Liver (tissue), 9 donors: ENCODE measurements around the gene PRIMA1. TPM values are rescaled to one million over a fixed set of nuclear protein-coding genes. Genes with fewer than 3 reads are reported as not detected.

ENCODE experiments used
- DNase-seq: peaks from one replicate; pipeline ENCODE4 v3.0.0-alpha.2; 2017; ENCODE audit warnings: low spot score
- H3K27ac ChIP-seq, 2 donors: one replicate each; pipeline ENCODE4 v1.7.0; 2013; ENCODE audit warnings: inconsistent platforms in 2 of 2, low read length in 2 of 2, control low read depth in 1 of 2, low read depth in 1 of 2, mild to moderate bottlenecking in 1 of 2
- H3K27me3 ChIP-seq, 4 donors: one replicate each; pipeline versions ENCODE4 v1.6.1 to v1.7.0; 2013; ENCODE audit warnings: low read length in 3 of 4, inconsistent platforms in 1 of 4, mild to moderate bottlenecking in 1 of 4, moderate library complexity in 1 of 4; ENCODE audit not compliant: control insufficient read depth in 4 of 4, insufficient read depth in 4 of 4
- H3K36me3 ChIP-seq, 4 donors: one replicate each; pipeline versions ENCODE4 v1.6.1 to v1.7.0; 2013; ENCODE audit warnings: low read length in 3 of 4, mild to moderate bottlenecking in 3 of 4, low read depth in 1 of 4, moderate library complexity in 1 of 4; ENCODE audit not compliant: control insufficient read depth in 4 of 4, insufficient read depth in 3 of 4
- H3K4me1 ChIP-seq, 4 donors: one replicate each; pipeline versions ENCODE4 v1.6.1 to v1.7.0; 2013; ENCODE audit warnings: low read length in 3 of 4, mild to moderate bottlenecking in 3 of 4, moderate library complexity in 1 of 4; ENCODE audit not compliant: control insufficient read depth in 4 of 4, insufficient read depth in 4 of 4
- H3K4me3 ChIP-seq, 3 donors: one replicate each; pipeline versions ENCODE4 v1.6.1 to v1.7.0; 2013; ENCODE audit warnings: low read length in 3 of 3, control low read depth in 1 of 3, low read depth in 1 of 3, mild to moderate bottlenecking in 1 of 3
- H3K9ac ChIP-seq, 2 donors: one replicate each; pipeline ENCODE4 v1.7.0; 2013; ENCODE audit warnings: low read length in 2 of 2, mild to moderate bottlenecking in 2 of 2, moderate library complexity in 2 of 2, control low read depth in 1 of 2, low read depth in 1 of 2
- H3K9me3 ChIP-seq, 4 donors: one replicate each; pipeline versions ENCODE4 v1.6.1 to v1.7.0; 2013; ENCODE audit warnings: low read length in 3 of 4; ENCODE audit not compliant: control insufficient read depth in 4 of 4
- ATF3 ChIP-seq: IDR thresholded peaks from 2 replicates; pipeline ENCODE4 v1.6.1; 2016; ENCODE audit warnings: antibody characterized with exemption
- CTCF ChIP-seq: fragments of 150-350 bp; IDR thresholded peaks from 2 replicates; pipeline ENCODE4 v1.5.1; 2017; ENCODE audit warnings: improper control_type of control experiment, low read depth, low read length; ENCODE audit not compliant: missing input control
- EGR1 ChIP-seq, 2 donors: IDR thresholded peaks; 2 replicates each; pipeline ENCODE4 v1.6.1; 2016 to 2018; ENCODE audit warnings: antibody characterized with exemption in 2 of 2, low read depth in 2 of 2
- FOXA1 ChIP-seq: IDR thresholded peaks from 2 replicates; pipeline ENCODE4 v1.6.1; 2016; ENCODE audit warnings: antibody characterized with exemption
- FOXA2 ChIP-seq: IDR thresholded peaks from 2 replicates; pipeline ENCODE4 v1.6.1; 2016; ENCODE audit warnings: antibody characterized with exemption
- GABPA ChIP-seq, 2 donors: IDR thresholded peaks in 1 of 2; conservative IDR thresholded peaks in 1 of 2; 2 replicates each; pipeline ENCODE4 v1.6.1; 2016; ENCODE audit warnings: antibody characterized with exemption in 2 of 2, mild to moderate bottlenecking in 1 of 2, moderate library complexity in 1 of 2
- HNF4G ChIP-seq: IDR thresholded peaks from 2 replicates; pipeline ENCODE4 v1.6.1; 2016; ENCODE audit warnings: antibody characterized with exemption
- JUND ChIP-seq, 2 donors: IDR thresholded peaks; 2 replicates each; pipeline ENCODE4 v1.6.1; 2016; ENCODE audit warnings: antibody characterized with exemption in 2 of 2
- MAX ChIP-seq: IDR thresholded peaks from 2 replicates; pipeline ENCODE4 v1.6.1; 2016; ENCODE audit warnings: antibody characterized with exemption
- NR2F2 ChIP-seq: IDR thresholded peaks from 2 replicates; pipeline ENCODE4 v1.6.1; 2016; ENCODE audit warnings: antibody characterized with exemption
- RAD21 ChIP-seq, 2 donors: IDR thresholded peaks; 2 replicates each; pipeline ENCODE4 v1.6.1; 2016; ENCODE audit warnings: antibody characterized with exemption in 2 of 2, mild to moderate bottlenecking in 2 of 2
- REST ChIP-seq: IDR thresholded peaks from 2 replicates; pipeline ENCODE4 v1.6.1; 2016; ENCODE audit warnings: antibody characterized with exemption, mild to moderate bottlenecking
- RXRA ChIP-seq, 2 donors: IDR thresholded peaks; 2 replicates each; pipeline ENCODE4 v1.6.1; 2017 to 2018; ENCODE audit warnings: antibody characterized with exemption in 2 of 2, mild to moderate bottlenecking in 1 of 2
- SP1 ChIP-seq: IDR thresholded peaks from 2 replicates; pipeline ENCODE4 v1.6.1; 2018; ENCODE audit warnings: antibody characterized with exemption, mild to moderate bottlenecking
- TAF1 ChIP-seq: conservative IDR thresholded peaks from 2 replicates; pipeline ENCODE4 v1.6.1; 2016; ENCODE audit warnings: antibody characterized with exemption, mild to moderate bottlenecking
- YY1 ChIP-seq: IDR thresholded peaks from 2 replicates; pipeline ENCODE4 v1.6.1; 2016; ENCODE audit warnings: antibody characterized with exemption, mild to moderate bottlenecking
- ZBTB33 ChIP-seq: IDR thresholded peaks from 2 replicates; pipeline ENCODE4 v1.6.1; 2016; ENCODE audit warnings: antibody characterized with exemption
- WGBS: extraction: QIAGEN DNeasy Blood & Tissue Kit; methylation state at CpG from one replicate; pipeline ENCODE4 v1.1.7; 2013; 5-methylcytosine and 5-hydroxymethylcytosine counted together
- polyA plus RNA-seq, 2 donors: library from polyadenylated mRNA; stranded (reverse) in 1 of 2; unstranded in 1 of 2; fragments of 200-250 nt in 1 of 2; fragments of >200 nt in 1 of 2; fragmentation: Nextera tagmentation in 1 of 2; extraction: Ambion mirVana in 1 of 2; gene quantifications; one replicate each; pipeline versions ENCODE4 v1.2.1 to v1.2.3, GENCODE V29; 2013 to 2015
- total RNA-seq, 2 donors: library from RNA; depleted of rRNA; stranded (reverse); fragments of >200 nt; gene quantifications; one replicate each; pipeline ENCODE4 v1.2.3, GENCODE V29; 2014
- donor health status: healthy.
- donor health status: healthy.
- donor health status: healthy.
- donor health status: healthy.
- donor health status: healthy.

Gene PRIMA1
- total and polyA plus RNA-seq, 4 donors: 0.08 to 0.38 (median 0.13) TPM; not detected in 1

GRCh38 chr14:93797071-93797470 is 8.8 kb upstream of the PRIMA1 start:
- DNase-seq: no peak
- Histone ChIP-seq H3K9me3 (no peaks in the 10 kb centered on the region), H3K27ac (no peak overlapping the region), H3K9ac (no peak overlapping the region), H3K36me3 (no peaks in the 10 kb centered on the region), H3K4me3 (no peak overlapping the region), H3K4me1 (no peaks in the 10 kb centered on the region), H3K27me3 (peaks cover 0 to 3% (median 0%) of the 10 kb centered on the region in 4 donors)
- TF ChIP-seq EGR1 (IDR thresholded peaks at IDR 0.05; ENCODE audit: low read depth in 2 of 2): no peak
- TF ChIP-seq ATF3: no peak
- no peak for TF ChIP-seq TAF1
- no peak for TF ChIP-seq NR2F2
- no peak for TF ChIP-seq MAX
- TF ChIP-seq SP1: no peak
- TF ChIP-seq FOXA1: no peak
- no peak for TF ChIP-seq RXRA (IDR thresholded peaks at IDR 0.05)
- 76% methylated on average over 4 of the region's 4 CpGs for WGBS

- no peak for TF ChIP-seq GABPA (IDR thresholded peaks at IDR 0.05 in 1 of 2, conservative IDR thresholded peaks at IDR 0.05 in 1 of 2)
- TF ChIP-seq FOXA2: no peak
- no peak for TF ChIP-seq NR2F2
- no peak for TF ChIP-seq ATF3
- no peak for TF ChIP-seq ZBTB33
- no peak for TF ChIP-seq YY1
- TF ChIP-seq EGR1 (IDR thresholded peaks at IDR 0.05; ENCODE audit: low read depth in 2 of 2): no peak
- no peak for TF ChIP-seq FOXA1
- no peak for TF ChIP-seq SP1
- TF ChIP-seq REST: no peak
- TF ChIP-seq TAF1: no peak
- TF ChIP-seq JUND (IDR thresholded peaks at IDR 0.05): no peak
- TF ChIP-seq HNF4G: no peak
- TF ChIP-seq CTCF: no peak
- TF ChIP-seq RAD21 (IDR thresholded peaks at IDR 0.05): no peak
- TF ChIP-seq RXRA (IDR thresholded peaks at IDR 0.05): no peak
- Histone ChIP-seq H3K36me3 (no peaks in the 10 kb centered on the region), H3K27me3 (peaks cover 0 to 12% (median 5%) of the 10 kb centered on the region in 4 donors), H3K9me3 (no peaks in the 10 kb centered on the region), H3K27ac (no peak overlapping the region), H3K4me3 (no peak overlapping the region), H3K4me1 (no peaks in the 10 kb centered on the region), H3K9ac (no peak overlapping the region)
- no peak for DNase-seq
- WGBS: 86% methylated on average over 5 of the region's 5 CpGs
Measured at GRCh38 chr14:93794756-93795155, 6.5 kb upstream of the PRIMA1 start.
